Measurements from ENCODE around the gene GPX3.

- TF ChIP-seq GATA2 (IDR thresholded peaks at IDR 0.05; ENCODE audit: low read depth, low read length) (no peak), GATA3 (IDR thresholded peaks at IDR 0.05; ENCODE audit: low read depth, low read length) (no peak)
These were observed 47.4 kb downstream of the GPX3 start for GRCh38 chr5:151067632-151068432.

All from SH-SY5Y (cell line).